Lung (tissue), 12 donors: ENCODE data around the gene HLCS. TPM values are rescaled to one million over a fixed set of nuclear protein-coding genes. Genes with fewer than 3 reads are reported as not detected.
"Not testable (repeated sequence)": the region's sequence is repeated elsewhere in the genome, so short reads cannot be mapped to it uniquely, and the experiment has no call there.

Experiments
- ATAC-seq: fragments of 200-7000 bp; cut with Tn5 transposase; one replicate; pipeline ENCODE4 v1.9.1; 2020; ENCODE audit warnings: moderate number of reproducible peaks; ENCODE audit not compliant: insufficient read depth, low FRiP score
- DNase-seq, 3 donors: peaks; one replicate each; pipeline ENCODE4 v3.0.0-alpha.2; 2013 to 2017
- H3K27ac ChIP-seq, 2 donors: one replicate each; pipeline ENCODE4 v1.5.1; 2013; ENCODE audit warnings: mild to moderate bottlenecking in 2 of 2, moderate library complexity in 2 of 2, control low read depth in 1 of 2, inconsistent platforms in 1 of 2, low read depth in 1 of 2, low read length in 1 of 2
- H3K27me3 ChIP-seq, 3 donors: one replicate each; pipeline ENCODE4 v1.5.1; 2013; ENCODE audit warnings: low read length in 2 of 3; ENCODE audit not compliant: control insufficient read depth in 3 of 3, insufficient read depth in 3 of 3
- H3K36me3 ChIP-seq, 4 donors: one replicate each; pipeline ENCODE4 v1.5.1; 2013; ENCODE audit warnings: low read length in 4 of 4, mild to moderate bottlenecking in 1 of 4, moderate library complexity in 1 of 4; ENCODE audit not compliant: control insufficient read depth in 4 of 4, insufficient read depth in 4 of 4
- H3K4me1 ChIP-seq, 5 donors: one replicate each; pipeline ENCODE4 v1.5.1; 2013; ENCODE audit warnings: low read length in 5 of 5, mild to moderate bottlenecking in 2 of 5, moderate library complexity in 1 of 5; ENCODE audit not compliant: control insufficient read depth in 5 of 5, insufficient read depth in 5 of 5
- H3K4me3 ChIP-seq: one replicate; pipeline ENCODE4 v1.5.1; 2013; ENCODE audit warnings: mild to moderate bottlenecking, control low read depth, moderate library complexity
- H3K9ac ChIP-seq, 2 donors: one replicate each; pipeline ENCODE4 v1.5.1; 2013; ENCODE audit warnings: low read length in 2 of 2, control low read depth in 1 of 2; ENCODE audit not compliant: insufficient read depth in 1 of 2
- H3K9me3 ChIP-seq, 4 donors: one replicate each; pipeline ENCODE4 v1.5.1; 2013; ENCODE audit warnings: low read length in 3 of 4, mild to moderate bottlenecking in 1 of 4, moderate library complexity in 1 of 4; ENCODE audit not compliant: control insufficient read depth in 4 of 4, insufficient read depth in 3 of 4
- CTCF ChIP-seq: IDR thresholded peaks from 2 replicates; pipeline ENCODE4 v1.5.1; 2012; ENCODE audit warnings: mild to moderate bottlenecking; ENCODE audit errors: control extremely low read depth, extremely low read depth
- WGBS, 2 donors: extraction: QIAGEN DNeasy Blood & Tissue Kit; methylation state at CpG; one replicate each; pipeline ENCODE4 v1.1.7; 2013; 5-methylcytosine and 5-hydroxymethylcytosine counted together
- polyA plus RNA-seq, 2 donors: library from polyadenylated mRNA; stranded (reverse); fragments of 200-250 nt; gene quantifications; one replicate each; pipeline ENCODE4 v1.2.1, GENCODE V29; 2013
- total RNA-seq, 2 donors: library from RNA; depleted of rRNA in 1 of 2; stranded (reverse); fragments of >200 nt in 1 of 2; gene quantifications; one replicate each; pipeline ENCODE4 v1.2.1, GENCODE V29; 2014 to 2021
- donor health status: control.
- donor health status: control.
- donor health status: Bipolar disorder and iron deficiency.
- donor health status: healthy.
- donor health status: DM: yes; HTN: yes; CAD: no.

Gene HLCS
- total and polyA plus RNA-seq, 4 donors = 5.0 to 28.8 (median 17.5) TPM

GRCh38 chr21:37006486-37007291 lies 40.2 kb upstream of the HLCS start, which contains the start of gene RIPPLY3:
TSS of gene RIPPLY3 (plus strand) at chr21:37006702. CDS start at chr21:37006773, 71 bp downstream.
- DNase-seq (peak; percentile 35 to 39 (median 35)), ATAC-seq (no peak)
- WGBS, 2 donors = 1% methylated on average over 72 to 87 of the region's 87 CpGs
- Histone ChIP-seq H3K4me1 (peaks cover 0 to 8% (median 3%) of the 10 kb centered on the region in 5 donors), H3K36me3 (no peaks in the 10 kb centered on the region), H3K27me3 (peaks cover 0 to 40% (median 18%) of the 10 kb centered on the region in 3 donors), H3K9me3 (no peaks in the 10 kb centered on the region), H3K27ac (peak within 1 kb of the TSS in 1 of 2 donors; percentile 49), H3K9ac (no peak within 1 kb of the TSS), H3K4me3 (peak within 1 kb of the TSS; percentile 58)
- TF ChIP-seq CTCF = no peak

- no peak for ATAC-seq
- DNase-seq = peak in 1 of 3 donors; percentile 16
- WGBS, 2 donors = 30 to 39% methylated on average over 75 to 76 of the region's 76 CpGs
- TF ChIP-seq CTCF = no peak
- no peaks in the 10 kb centered on the region for H3K36me3 ChIP-seq
- H3K27ac ChIP-seq = no peak overlapping the region
- H3K4me3 ChIP-seq = peak overlapping the region; percentile 10
- H3K9ac ChIP-seq = no peak overlapping the region
- H3K9me3 ChIP-seq = no peaks in the 10 kb centered on the region
- H3K27me3 ChIP-seq = peaks cover 0 to 40% (median 18%) of the 10 kb centered on the region in 3 donors
- peaks cover 0 to 8% (median 3%) of the 10 kb centered on the region in 5 donors for H3K4me1 ChIP-seq
Measured at GRCh38 chr21:37005548-37006485, 39.3 kb upstream of the HLCS start.

- not testable (repeated sequence) for H3K9ac ChIP-seq, DNase-seq, H3K27ac ChIP-seq, H3K36me3 ChIP-seq, H3K4me3 ChIP-seq, ATAC-seq, H3K4me1 ChIP-seq, H3K9me3 ChIP-seq
- 82 to 87% methylated on average over 3 of the region's 3 CpGs for WGBS, 2 donors
- peaks cover 0 to 27% (median 18%) of the 10 kb centered on the region in 3 donors for H3K27me3 ChIP-seq
Measured at GRCh38 chr21:37003917-37004316, 37.4 kb upstream of the HLCS start.

- not testable (repeated sequence) for H3K9ac ChIP-seq, H3K36me3 ChIP-seq, DNase-seq, H3K4me1 ChIP-seq, H3K4me3 ChIP-seq, H3K9me3 ChIP-seq, H3K27ac ChIP-seq, ATAC-seq
- 93 to 94% methylated on average over 12 of the region's 12 CpGs for WGBS, 2 donors
- H3K27me3 ChIP-seq = peaks cover 0 to 19% (median 18%) of the 10 kb centered on the region in 3 donors
Measured at GRCh38 chr21:37002851-37003250, 36.4 kb upstream of the HLCS start.
